DND-41 (cell line): ENCODE results near the gene PPP3CA.

Experiments
- ATAC-seq: fragments of 200-7000 bp; cut with Tn5 transposase; 3 replicates; pipeline ENCODE4 v1.9.1; 2021; ENCODE audit warnings: low read depth; ENCODE audit not compliant: insufficient read depth
- DNase-seq: peaks from one replicate; pipeline ENCODE4 v3.0.0-alpha.2; 2020
- H2AFZ ChIP-seq: 2 replicates; pipeline ENCODE4 v1.6.0; 2012; ENCODE audit warnings: low read depth, low read length
- H3K27ac ChIP-seq: 2 replicates; pipeline ENCODE4 v1.5.1; 2012; ENCODE audit warnings: low read length, inconsistent platforms
- H3K27me3 ChIP-seq: fragments of 200-600 bp; sonication (generic); 2 replicates; pipeline ENCODE4 v1.6.0; 2012; ENCODE audit warnings: low read length, mild to moderate bottlenecking, inconsistent platforms; ENCODE audit not compliant: insufficient read depth, poor library complexity
- H3K36me3 ChIP-seq: 2 replicates; pipeline ENCODE4 v1.5.1; 2012; ENCODE audit warnings: low read length, inconsistent platforms; ENCODE audit not compliant: insufficient read depth
- H3K4me1 ChIP-seq: 2 replicates; pipeline ENCODE4 v1.5.1; 2012; ENCODE audit warnings: mild to moderate bottlenecking, low read length; ENCODE audit not compliant: insufficient read depth
- H3K4me2 ChIP-seq: 2 replicates; pipeline ENCODE4 v1.6.0; 2012; ENCODE audit warnings: mild to moderate bottlenecking, moderate library complexity, low read length, inconsistent platforms; ENCODE audit not compliant: insufficient read depth
- H3K4me3 ChIP-seq, 2 experiments: fragments of 200-600 bp in 1 of 2; shearing (Covaris generic) in 1 of 2; 2 replicates each; pipeline ENCODE4 v1.5.1; 2012 to 2016; ENCODE audit warnings: inconsistent platforms in 2 of 2, low read length in 2 of 2, mild to moderate bottlenecking in 2 of 2, low read depth in 1 of 2, moderate library complexity in 1 of 2
- H3K79me2 ChIP-seq: 2 replicates; pipeline ENCODE4 v1.6.0; 2012; ENCODE audit warnings: low read length, inconsistent platforms; ENCODE audit not compliant: insufficient read depth
- H3K9ac ChIP-seq: 2 replicates; pipeline ENCODE4 v1.6.0; 2012; ENCODE audit warnings: low read depth, mild to moderate bottlenecking, inconsistent platforms, low read length, moderate library complexity
- H3K9me3 ChIP-seq: 2 replicates; pipeline ENCODE4 v1.5.1; 2012; ENCODE audit warnings: low read length, moderate library complexity, mild to moderate bottlenecking, inconsistent platforms; ENCODE audit not compliant: insufficient read depth, severe bottlenecking
- H4K20me1 ChIP-seq: 2 replicates; pipeline ENCODE4 v1.6.0; 2012; ENCODE audit warnings: low read length; ENCODE audit not compliant: insufficient read depth
- CTCF ChIP-seq: IDR thresholded peaks from 2 replicates; pipeline ENCODE4 v1.5.1; 2012; ENCODE audit warnings: borderline replicate concordance, low read length, moderate library complexity, mild to moderate bottlenecking; ENCODE audit not compliant: poor library complexity, severe bottlenecking; ENCODE audit errors: extremely low read depth
- EZH2 ChIP-seq: IDR thresholded peaks from 3 replicates; pipeline ENCODE4 v1.6.1; 2012; ENCODE audit warnings: borderline replicate concordance, low read depth, mild to moderate bottlenecking, moderate library complexity, low read length, inconsistent platforms; ENCODE audit not compliant: severe bottlenecking

PPP3CA gene

GRCh38 chr4:101156619-101157310 is 190.6 kb downstream of the PPP3CA start:
- TF ChIP-seq EZH2: no peak
- no peak for TF ChIP-seq CTCF
- Histone ChIP-seq H3K27me3 (no peaks in the 10 kb centered on the region), H3K36me3 (no peaks in the 10 kb centered on the region), H2AFZ (no peak overlapping the region), H3K9ac (no peak overlapping the region), H3K4me3 (no peak overlapping the region), H3K4me1 (no peaks in the 10 kb centered on the region), H3K27ac (no peak overlapping the region), H3K79me2 (no peaks in the 10 kb centered on the region), H3K9me3 (no peaks in the 10 kb centered on the region), H3K4me2 (no peak overlapping the region), H4K20me1 (no peaks in the 10 kb centered on the region)
- DNase-seq: no peak
- ATAC-seq: no peak

DNA sequence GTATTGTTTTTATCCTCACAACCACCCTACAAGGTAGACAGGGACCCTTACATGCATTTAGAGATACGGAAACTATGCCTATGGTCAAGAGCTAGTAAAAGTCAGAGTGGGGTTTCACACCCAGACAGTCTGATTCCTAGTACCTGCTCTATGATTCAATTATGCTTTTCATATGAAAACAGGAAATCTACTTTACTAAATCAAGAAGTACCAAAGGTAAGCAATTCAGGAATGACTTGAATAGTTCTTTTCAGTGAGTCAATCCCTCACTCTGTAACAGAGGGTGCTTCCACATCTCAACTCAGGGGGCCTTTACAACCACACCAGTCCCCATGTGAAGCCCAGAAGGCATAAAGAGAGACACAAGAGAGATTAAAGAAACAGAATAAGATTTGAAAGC is 191.4 kb downstream of the PPP3CA start:
- DNase-seq (no peak), ATAC-seq (no peak)
- H3K9me3 ChIP-seq: no peaks in the 10 kb centered on the region
- no peak overlapping the region for H3K9ac ChIP-seq
- H4K20me1 ChIP-seq: no peaks in the 10 kb centered on the region
- no peak overlapping the region for H2AFZ ChIP-seq
- H3K4me1 ChIP-seq: no peaks in the 10 kb centered on the region
- H3K4me3 ChIP-seq: no peak overlapping the region
- TF ChIP-seq CTCF (no peak), EZH2 (no peak)
- no peaks in the 10 kb centered on the region for H3K36me3 ChIP-seq
- no peak overlapping the region for H3K4me2 ChIP-seq
- no peak overlapping the region for H3K27ac ChIP-seq
- no peaks in the 10 kb centered on the region for H3K27me3 ChIP-seq
- no peaks in the 10 kb centered on the region for H3K79me2 ChIP-seq

- Histone ChIP-seq H3K4me2 (no peak overlapping the region), H3K4me1 (no peaks in the 10 kb centered on the region), H3K79me2 (no peaks in the 10 kb centered on the region), H2AFZ (no peak overlapping the region), H3K36me3 (no peaks in the 10 kb centered on the region), H3K4me3 (no peak overlapping the region), H3K9ac (no peak overlapping the region), H3K27ac (no peak overlapping the region), H3K27me3 (no peaks in the 10 kb centered on the region), H4K20me1 (no peaks in the 10 kb centered on the region), H3K9me3 (no peaks in the 10 kb centered on the region)
- TF ChIP-seq EZH2 (no peak), CTCF (no peak)
- no peak for DNase-seq
- ATAC-seq: no peak
These were observed 192.0 kb downstream of the PPP3CA start for GRCh38 chr4:101155368-101155767.

DNA sequence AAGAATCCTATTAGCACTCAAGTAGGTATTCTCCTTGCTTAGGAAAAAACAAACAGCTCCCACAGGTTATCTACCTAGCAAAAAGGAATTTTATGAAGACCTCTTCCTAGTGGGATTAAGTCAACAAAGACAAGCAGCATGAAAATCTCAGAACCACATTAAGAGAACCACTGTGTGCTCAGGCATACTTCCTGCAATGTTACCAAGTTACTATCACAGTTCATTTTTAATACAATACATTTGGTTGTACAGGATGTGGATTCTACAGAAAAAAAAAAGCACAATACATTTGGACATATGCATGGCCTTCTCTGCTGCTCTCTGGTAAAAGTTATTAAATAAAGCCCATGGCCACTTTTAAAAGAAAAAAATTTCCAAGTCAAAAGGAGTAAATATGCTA is 193.7 kb downstream of the PPP3CA start:
- no peak overlapping the region for H3K9ac ChIP-seq
- H3K79me2 ChIP-seq: no peaks in the 10 kb centered on the region
- H3K4me3 ChIP-seq: no peak overlapping the region
- H3K4me1 ChIP-seq: no peaks in the 10 kb centered on the region
- H3K36me3 ChIP-seq: no peaks in the 10 kb centered on the region
- no peak overlapping the region for H3K4me2 ChIP-seq
- H2AFZ ChIP-seq: no peak overlapping the region
- DNase-seq (no peak), ATAC-seq (no peak)
- no peaks in the 10 kb centered on the region for H3K9me3 ChIP-seq
- H3K27me3 ChIP-seq: no peaks in the 10 kb centered on the region
- no peak for TF ChIP-seq CTCF
- TF ChIP-seq EZH2: no peak
- H3K27ac ChIP-seq: no peak overlapping the region
- H4K20me1 ChIP-seq: no peaks in the 10 kb centered on the region
